DMS79 treated with DMSO at 0.1 percent for 48 hours (cell line): ENCODE data around the gene SRGAP1.

Experiments used
- DNase-seq: peaks from one replicate; lab custom pipeline; 2025; lab: John Stamatoyannopoulos, UW

SRGAP1 gene

DNA sequence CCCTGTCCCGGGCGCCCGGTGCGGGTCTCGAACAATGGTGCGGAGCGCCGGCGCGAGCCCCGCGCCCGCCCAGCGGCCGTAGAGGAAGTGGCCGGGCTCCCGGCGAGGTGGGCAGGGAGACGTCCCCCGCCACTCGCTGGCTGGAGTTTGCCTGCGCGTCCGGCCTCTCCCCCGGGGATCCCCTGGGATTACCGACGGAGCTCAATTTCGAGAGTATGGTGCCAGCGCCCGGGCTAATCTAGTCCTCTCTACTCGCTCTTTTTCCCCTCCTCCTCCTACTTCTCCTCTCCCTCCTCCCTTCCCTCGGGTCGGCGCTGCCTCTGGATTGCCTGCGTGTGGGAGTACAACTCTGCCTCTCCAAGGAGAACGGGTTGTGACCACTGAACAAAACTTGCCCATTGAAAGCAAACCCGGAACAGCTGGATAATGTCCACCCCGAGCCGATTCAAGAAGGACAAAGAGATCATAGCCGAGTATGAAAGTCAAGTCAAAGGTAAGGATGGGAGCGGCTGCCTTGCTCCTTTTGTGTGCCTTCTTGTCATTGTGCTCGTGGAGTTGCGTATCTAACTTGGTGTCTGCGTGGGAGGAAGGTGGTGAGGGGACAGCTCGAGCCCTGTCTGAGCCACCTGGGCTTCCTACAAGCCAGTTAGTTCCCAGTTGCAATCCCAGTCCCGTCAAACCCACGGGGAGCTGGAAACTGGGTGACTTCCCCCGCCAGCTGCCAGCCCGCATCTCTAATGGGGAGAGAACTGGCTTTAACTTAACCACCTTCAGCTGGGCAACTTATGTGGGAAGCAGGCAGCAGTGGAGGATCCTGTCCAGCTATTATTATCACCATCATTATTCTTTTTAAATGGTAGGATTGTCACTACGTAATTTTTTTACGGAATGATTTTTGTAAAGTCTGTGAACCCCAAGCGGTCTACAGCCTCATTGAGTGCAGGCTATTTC lies at the start of gene SRGAP1:
SRGAP1 (plus strand) TSS at position 310 of the 951 bp plus-strand sequence; CDS start at position 427, 117 bp downstream.
- peak; percentile 31 for DNase-seq

DNA sequence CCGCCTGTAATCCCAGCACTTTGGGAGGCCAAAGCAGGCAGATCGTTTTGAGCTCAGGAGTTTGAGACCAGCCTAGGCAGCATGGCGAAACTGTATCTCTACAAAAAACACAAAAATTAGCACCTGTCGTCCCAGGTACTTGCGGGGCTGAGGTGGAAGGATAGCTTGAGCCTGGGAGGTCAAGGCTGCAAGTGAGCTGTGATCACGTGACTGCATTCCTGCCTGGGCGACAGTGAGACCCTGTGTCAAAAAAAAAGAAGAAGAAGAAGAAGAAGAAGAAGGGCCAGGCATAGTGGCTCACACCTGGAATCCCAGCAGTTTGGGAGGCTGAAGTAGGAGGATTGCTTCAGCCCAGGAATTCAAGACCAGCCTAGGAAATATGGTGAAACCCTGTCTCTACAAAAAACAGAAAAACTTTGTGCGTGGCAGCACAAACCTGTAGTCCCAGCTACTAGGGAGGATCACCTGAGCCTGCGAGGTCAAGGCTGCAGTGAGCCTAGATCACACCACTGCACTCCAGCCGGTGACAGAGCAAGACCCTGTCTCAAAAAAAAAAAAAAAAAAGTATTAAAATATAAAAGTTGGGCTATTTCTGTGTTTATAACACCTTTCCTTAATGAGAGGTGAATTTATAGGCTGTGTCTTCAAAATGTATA lies 49.3 kb upstream of the SRGAP1 start:
- no peak for DNase-seq

DNA sequence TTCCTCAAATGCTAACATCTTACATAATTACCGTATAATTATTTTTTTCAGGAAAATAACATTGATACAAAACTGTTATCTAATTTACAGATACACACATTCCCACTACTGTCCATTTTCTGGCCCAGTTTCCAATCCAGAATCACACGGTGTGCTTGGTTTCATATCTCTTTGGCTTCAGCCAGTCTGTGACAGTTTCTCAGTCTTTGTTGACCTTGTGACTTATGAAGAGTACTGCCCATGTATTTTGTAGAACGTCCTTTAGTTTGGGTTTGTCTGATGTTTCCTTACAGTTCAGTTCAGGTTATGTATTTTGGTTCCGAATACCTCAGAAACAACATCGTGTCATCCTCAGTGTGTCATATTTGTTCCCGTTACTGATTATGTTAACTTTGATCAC lies 48.6 kb upstream of the SRGAP1 start:
- DNase-seq = no peak

DNA sequence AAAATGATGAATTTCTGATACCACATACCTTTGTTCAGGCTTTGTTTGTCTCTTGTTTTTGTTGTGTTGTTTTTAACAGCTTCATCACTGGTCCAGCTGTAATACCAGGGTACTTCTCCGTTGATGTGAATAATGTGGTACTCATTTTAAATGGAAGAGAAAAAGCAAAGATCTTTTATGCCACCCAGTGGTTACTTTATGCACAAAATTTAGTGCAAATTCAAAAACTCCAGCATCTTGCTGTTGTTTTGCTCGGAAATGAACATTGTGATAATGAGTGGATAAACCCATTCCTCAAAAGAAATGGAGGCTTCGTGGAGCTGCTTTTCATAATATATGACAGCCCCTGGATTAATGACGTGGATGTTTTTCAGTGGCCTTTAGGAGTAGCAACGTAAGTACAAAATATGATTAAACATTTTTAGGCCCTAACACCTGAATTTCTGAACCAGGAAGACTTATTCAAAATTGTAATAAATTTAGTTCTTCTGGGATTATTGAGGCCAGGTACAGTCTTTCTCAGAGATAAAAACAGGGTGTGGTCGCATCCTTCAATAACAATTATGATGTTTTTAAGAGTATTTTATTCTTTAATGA lies 42.4 kb upstream of the SRGAP1 start:
- DNase-seq = peak; percentile 24

DNA sequence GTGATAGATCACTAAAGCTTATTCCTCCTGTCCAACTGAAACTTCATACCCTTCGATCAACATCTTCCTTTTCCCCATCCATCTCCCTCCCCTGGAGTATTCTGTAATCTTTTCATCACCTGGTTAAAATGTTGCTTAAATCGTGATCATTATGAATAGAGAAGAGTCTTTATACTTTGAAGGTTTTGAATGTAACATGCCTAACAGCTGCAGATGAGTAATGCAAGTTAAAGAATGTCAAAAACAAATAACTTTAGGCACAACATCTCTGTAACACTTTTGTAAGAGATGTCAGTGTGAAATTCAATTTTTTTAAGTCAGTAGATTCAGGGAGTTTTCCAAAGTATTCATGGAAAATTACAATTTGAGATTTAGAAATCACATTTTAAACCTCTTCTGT lies 39.8 kb upstream of the SRGAP1 start:
- DNase-seq = no peak

DNA sequence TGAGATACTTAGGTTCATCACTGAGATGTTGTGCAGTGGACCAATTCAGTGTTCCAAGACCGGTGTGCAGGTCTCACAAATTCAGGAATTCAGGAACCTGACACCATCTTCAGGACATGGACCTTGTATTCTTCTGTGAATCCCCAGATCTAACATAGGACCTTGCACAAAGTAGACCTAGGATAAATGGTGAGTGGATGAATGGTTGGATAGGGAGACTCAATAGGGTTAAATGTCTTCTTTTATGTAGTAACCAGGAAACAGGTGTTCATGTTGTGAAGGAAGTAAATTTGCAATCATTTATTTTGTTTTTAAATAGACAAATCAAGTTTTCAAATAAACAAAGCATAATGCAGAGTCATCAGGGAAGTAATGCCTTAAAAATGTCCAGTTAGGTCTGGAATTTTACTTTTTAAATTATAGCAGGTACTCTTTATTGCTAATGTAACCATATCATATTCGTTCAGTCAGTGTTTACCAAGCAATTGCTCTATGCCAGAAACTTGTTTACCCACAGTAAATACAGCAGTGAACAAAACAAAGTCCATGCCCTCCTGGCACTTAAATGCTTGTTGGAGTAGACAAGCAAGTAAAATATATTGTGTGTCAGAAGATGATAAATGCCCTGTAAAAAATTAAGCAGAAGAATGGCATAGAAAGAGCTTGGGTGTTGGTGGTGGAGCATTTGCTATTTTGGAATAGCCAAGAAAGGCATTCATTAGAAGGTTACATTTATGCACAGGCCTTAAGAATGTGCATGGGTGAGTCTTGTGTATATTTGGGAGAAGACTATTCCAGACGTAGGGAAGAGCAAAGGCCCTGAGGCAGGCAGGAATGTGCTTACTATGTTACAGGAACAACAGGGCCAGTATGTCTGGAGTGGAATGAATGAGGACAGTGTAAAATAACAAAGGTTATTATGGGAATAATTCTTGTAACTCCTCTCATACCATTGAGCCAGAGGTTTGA lies 38.5 kb upstream of the SRGAP1 start:
- DNase-seq = peak; percentile 20

DNA sequence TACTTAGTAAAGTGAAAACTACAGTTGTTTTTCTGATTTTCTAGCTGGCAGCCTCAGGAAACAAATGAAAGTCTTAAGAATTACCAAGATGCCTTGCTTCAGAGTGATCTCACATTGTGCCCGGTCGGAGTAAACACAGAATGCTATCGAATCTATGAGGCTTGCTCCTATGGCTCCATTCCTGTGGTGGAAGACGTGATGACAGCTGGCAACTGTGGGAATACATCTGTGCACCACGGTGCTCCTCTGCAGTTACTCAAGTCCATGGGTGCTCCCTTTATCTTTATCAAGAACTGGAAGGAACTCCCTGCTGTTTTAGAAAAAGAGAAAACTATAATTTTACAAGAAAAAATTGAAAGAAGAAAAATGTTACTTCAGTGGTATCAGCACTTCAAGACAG lies 35.9 kb upstream of the SRGAP1 start:
- DNase-seq = no peak

DNA sequence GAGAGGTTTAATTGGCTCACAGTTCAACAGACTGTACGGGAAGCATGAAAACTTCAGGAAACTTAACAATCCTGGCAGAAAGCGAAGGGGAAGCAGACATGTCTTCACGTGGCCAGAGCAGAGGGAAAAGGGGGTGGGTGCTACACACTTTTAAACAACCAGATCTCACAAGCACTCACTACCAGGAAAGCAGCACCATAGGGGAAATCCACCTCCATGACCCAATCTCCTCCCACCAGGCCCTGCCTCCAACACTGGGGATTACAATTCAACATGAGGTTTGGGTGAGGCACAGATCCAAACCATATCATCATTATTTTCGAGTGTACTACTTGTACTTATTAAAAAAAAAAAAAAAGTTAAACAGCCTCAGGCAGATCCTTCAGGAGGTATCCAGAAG lies 34.9 kb upstream of the SRGAP1 start:
- no peak for DNase-seq

DNA sequence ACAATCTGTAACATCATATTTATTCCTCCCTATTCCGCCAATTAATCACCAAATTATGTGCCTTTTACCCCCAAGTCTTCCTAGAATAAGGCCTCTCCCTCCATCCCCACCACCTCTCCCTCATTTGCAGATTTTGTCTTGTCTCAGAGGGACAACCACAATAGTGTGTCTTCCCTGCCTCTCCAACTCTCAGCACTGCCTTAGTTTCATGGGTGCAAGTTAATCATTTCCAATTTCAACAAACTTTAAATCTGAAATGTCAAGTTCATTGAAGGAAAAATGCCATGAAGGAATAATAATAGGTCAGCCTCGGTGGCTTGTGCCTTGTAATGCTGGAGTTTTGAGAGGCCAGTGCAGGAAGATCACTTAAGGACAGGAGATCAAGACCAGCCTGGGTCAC lies 33.2 kb upstream of the SRGAP1 start:
- DNase-seq = no peak

DNA sequence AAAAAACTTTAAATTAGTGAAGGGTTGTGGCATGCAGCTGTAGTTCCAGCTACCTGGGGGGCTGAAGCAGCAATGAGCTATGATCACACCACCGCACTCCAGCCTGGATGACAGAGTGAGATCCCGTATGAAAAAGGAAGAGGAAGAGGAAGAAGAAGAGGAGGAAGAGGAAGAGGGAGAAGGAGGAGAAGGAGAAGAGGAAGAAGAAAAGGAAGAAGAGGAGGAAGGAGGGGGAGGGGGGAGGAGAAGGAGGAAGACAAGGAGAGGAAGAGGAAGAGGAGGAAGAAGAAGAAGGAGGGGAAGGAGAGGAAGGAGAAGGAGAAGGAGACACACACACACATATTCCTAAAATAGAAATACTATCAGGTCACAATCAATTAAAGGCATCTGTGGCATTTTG lies 32.7 kb upstream of the SRGAP1 start:
- DNase-seq = no peak

DNA sequence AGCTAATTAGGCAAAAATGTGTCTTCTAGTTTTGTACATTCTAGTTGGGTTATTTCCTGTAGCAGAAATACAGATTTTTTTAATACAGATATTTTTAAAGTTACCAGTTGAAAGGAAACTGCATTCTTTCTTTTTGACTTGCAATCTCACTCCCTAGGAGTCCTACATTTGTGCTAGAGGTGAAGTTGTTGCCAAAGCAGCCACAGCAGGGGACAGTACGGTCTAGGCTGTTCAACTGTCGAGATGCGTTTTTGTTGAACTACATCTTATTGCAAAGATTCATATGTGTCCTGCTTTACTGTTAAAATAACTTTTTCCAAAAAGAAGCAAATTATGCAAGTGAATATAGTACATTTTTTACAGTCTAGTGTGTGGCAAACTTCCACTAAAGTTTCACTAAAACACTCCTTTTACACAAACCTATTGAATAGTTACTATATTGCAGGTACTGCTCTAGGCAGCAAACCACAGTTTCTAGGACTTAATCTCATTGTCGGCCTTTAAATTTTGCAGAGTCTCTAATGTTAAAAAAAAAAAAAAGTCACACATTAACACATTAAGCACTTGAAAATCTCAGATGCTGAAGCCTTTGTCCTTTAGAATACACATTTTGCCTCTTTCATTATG lies 30.2 kb upstream of the SRGAP1 start:
- no peak for DNase-seq

DNA sequence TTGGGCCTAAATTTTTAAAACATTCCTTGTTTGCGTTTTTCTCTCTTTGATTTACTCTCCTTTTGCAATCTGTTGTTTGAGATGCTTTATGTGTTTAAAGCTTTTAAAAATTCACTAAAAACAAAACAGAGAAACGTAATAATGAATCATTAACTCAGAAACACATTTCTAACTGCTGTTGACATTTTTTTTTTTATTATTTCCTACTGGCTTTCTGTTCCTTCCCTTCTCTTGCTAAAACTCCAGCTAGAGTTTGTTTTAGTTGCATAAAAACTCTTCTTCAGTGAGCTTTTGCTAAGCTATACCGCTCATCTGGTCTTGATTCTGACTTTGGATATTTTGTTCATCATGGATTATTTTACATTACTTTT lies 29.0 kb upstream of the SRGAP1 start:
- no peak for DNase-seq

DNA sequence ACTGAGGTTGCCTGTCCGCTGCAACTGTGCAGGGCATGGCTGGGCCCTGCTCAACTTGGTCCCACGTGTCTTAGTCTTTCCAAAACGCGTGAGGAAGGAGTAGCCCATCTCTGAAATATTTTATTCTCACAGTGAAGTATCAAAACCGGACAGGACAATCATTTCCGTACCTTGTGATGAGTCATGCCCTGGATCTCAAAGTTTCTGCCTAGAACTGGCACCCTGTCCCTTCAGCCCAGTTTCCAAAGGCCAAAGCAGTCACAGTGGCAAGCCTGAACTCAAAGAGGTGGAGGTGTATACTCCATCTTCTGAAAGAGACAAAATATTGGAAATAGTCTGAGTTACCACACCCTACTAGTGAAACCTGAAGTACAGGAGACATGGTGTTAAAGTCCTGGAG lies 28.5 kb upstream of the SRGAP1 start:
- DNase-seq = no peak

DNA sequence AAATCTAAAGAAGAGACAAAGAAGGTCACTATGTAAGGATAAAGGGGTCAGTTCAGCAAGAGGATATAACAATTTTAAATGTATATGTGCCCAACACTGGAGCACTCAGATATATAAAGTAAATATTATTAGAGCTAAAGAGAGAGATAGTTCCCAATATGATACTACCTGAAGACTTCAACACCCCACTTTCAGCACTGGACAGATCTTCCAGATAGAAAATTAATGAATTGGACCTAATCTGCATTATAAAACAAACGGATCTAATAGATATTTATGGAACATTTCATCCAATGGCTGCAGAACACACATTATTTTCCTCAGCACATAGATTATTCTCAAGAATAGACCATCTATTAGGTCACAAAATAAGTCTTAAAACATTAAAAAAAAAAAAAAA lies 24.1 kb upstream of the SRGAP1 start:
- DNase-seq = no peak

DNA sequence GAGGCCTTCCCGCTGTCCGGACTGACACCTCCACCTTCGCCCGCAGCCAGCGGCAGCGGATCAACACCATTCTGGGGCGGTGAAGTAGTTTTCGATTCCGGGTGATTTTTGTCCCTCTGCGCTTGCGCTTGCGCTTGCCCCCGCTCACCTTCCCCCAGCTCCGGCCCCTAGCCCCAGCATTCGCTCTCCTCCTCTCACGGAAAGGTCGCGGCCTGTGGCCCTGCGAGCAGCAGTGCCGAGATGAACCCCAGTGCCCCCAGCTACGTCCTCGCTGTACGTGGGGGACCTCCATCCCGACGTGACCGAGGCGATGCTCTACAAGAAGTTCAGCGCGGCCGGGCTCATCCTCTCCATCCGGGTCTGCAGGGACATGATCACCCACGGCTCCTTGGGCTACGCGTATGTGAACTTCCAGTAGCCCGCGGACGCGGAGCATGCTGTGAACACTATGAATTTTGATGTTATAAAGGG lies 22.7 kb upstream of the SRGAP1 start:
- no peak for DNase-seq

DNA sequence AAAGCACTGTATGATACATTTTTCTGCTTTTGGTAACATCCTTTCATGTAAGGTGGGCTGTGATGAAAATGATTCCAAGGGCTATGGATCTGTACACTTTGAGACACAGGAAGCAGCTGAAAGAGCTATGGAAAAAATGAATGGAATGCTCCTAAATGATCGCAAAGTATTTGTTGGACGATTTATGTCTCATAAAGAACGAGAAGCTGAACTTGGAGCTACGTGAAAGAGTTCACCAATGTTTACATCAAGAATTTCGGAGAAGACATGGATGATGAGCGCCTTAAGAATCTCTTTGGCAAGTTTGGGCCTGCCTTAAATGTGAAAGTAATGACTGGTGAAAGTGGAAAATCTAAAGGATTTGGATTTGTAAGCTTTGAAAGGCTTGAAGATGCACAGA lies 22.1 kb upstream of the SRGAP1 start:
- DNase-seq = no peak

DNA sequence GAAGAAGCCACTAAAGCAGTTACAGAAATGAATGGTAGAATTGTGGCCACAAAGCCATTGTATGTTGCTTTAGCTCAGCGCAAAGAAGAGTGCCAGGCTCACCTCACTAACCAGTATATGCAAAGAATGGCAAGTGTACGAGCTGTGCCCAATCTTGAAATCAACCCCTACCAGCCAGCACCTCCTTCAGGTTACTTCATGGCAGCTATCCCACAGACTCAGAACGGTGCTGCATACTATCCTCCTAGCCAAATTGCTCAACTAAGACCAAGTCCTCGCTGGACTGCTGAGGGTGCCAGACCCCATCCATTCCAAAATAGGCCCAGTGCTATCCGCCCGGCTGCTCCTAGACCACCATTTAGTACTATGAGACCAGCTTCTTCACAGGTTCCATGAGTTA lies 21.5 kb upstream of the SRGAP1 start:
- no peak for DNase-seq

DNA sequence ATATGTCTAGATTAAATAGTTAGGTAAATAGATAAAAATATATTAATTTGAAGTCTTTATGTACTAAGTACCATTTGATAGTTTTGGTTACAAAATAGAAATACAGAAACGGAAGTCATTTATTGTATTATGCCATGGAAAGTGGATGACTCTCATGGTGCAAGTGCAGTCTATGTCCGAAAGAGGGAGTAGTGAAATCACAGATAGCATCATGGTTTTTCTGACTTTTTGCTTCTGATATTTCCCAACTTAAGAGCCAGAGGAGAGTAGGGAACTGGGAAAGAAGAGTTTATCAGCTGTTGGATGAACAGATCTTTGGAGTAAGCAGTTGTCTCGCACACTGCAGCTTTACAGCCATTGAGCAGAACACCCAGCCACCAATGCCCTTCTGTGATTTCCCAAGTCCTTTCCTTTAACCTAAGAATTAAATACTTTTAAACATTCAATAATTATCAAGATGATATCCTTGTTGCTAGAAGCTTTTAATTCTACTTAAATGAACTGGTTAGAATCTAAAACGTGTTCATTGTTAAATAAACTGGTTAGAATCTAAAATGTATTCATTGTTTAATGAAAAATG lies 18.4 kb upstream of the SRGAP1 start:
- DNase-seq = no peak

DNA sequence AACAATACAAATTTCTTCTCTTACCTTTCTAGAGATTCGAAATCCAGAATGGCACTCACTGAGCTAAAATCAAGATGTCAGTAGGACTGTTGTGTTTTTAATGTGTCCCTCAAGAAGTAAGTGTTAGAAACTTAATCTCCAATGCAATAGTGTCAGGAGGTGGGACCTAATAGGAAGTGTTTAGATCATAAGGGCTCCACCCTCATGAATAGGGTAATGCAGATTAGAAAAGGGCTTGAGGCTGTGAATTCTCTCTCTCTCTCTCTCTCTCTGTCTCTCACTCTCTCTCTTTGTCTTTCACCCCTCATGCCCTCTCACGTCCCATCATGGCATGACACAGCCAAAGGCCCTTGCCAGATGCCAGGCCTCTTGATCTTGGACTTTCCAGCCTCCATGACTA lies 15.6 kb upstream of the SRGAP1 start:
- no peak for DNase-seq

DNA sequence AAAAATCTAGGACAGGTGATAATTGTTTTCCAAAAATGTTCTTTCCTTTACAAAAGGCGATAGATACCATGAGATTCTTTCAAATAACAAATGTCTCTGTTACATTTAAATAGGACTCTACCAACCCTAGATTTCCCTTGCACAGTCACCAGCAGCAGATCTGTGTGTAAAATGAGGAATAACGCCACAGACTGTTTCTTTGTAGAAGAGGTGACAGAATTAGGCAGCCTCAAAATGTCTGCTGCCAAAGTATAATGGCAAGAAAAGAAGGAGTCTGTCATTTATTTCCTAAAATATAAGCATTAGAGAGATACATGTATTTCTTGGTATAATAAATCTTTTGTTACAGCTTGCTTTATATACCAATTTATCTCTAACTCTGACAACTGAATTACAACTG lies 8.5 kb upstream of the SRGAP1 start:
- DNase-seq = no peak

DNA sequence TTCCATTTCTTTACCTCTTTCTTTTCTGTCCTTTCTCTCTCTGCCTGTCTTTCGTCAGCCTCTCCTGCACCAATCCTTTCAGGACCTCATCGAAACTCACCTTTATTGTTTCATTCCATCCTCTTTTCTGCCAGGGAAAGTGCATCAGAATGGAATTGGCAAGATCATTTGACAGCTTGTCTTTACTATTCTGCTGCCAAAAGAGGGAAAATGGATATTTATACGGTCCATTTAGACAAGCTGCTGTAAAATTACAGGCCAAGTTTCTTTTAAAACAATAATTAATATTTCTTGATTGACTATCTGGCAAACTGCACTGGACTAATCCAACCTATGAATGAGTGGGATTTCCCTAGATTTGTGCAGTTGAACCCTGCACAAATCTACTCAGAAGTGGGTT lies 7.6 kb upstream of the SRGAP1 start:
- no peak for DNase-seq
